Activated T-helper 1 cell treated with anti-CD3 and anti-CD28 coated beads, Interleukin-12 subunit alpha, Interleukin-12 subunit beta, Interleukin-2, Interleukin-4 antibody, amounts not matched to agents 30 ng/mL and 10 ng/mL and 1 ng/mL, durations not matched to agents 14 hours and 24 hours and 36 hours (primary cell): ENCODE data around the gene DOCK10. TPM values are rescaled to one million over a fixed set of nuclear protein-coding genes. Genes with fewer than 3 reads are reported as not detected.

Experiments used
- DNase-seq: peaks from one replicate; pipeline ENCODE4 v3.0.0; 2021; ENCODE audit warnings: low spot score
- H3K27ac Mint-ChIP-seq: one replicate; pipeline ENCODE4 v1.8.0; 2021; ENCODE audit warnings: mild to moderate bottlenecking, mixed read lengths
- H3K27me3 Mint-ChIP-seq: one replicate; pipeline ENCODE4 v1.8.0; 2022; ENCODE audit warnings: mild to moderate bottlenecking, moderate library complexity, mixed read lengths; ENCODE audit not compliant: insufficient read depth
- H3K36me3 Mint-ChIP-seq: one replicate; pipeline ENCODE4 v1.8.0; 2021; ENCODE audit warnings: low read depth, mixed read lengths
- H3K4me1 Mint-ChIP-seq: one replicate; pipeline ENCODE4 v1.8.0; 2021; ENCODE audit warnings: low read depth, mixed read lengths
- H3K4me3 Mint-ChIP-seq: one replicate; pipeline ENCODE4 v1.8.0; 2021; ENCODE audit warnings: mild to moderate bottlenecking, moderate library complexity, mixed read lengths
- H3K9me3 Mint-ChIP-seq: one replicate; pipeline ENCODE4 v1.8.0; 2021; ENCODE audit warnings: mixed read lengths
- intact Hi-C: fragments of 100-400 bp; cut with micrococcal nuclease; formaldehyde crosslinking; loops from one replicate; pipeline ENCODE4 v1.15.1; 2024
- total RNA-seq: library from RNA; stranded (reverse); gene quantifications from 2 replicates; pipeline ENCODE4 v1.2.3, GENCODE V29; 2022

The DOCK10 gene
- total RNA-seq = 144 and 159 TPM in 2 replicates

GRCh38 chr2:225041851-225042799 lies at the start of gene DOCK10:
DOCK10 (minus strand) TSS chr2:225042468; CDS start chr2:225042374, 94 bp downstream.
- Mint-ChIP-seq H3K27ac (peak within 1 kb of the TSS; percentile 98), H3K36me3 (peaks cover 24% of the 10 kb centered on the region), H3K4me1 (peaks cover 58% of the 10 kb centered on the region), H3K4me3 (peak within 1 kb of the TSS; percentile 96), H3K9me3 (no peaks in the 10 kb centered on the region), H3K27me3 (peaks cover 5% of the 10 kb centered on the region)
- intact Hi-C loops = loop anchor here (1.0 to 10.0 kb wide), 12 partner anchors 10 to 1795 kb away; partner anchors contain the start of genes CUL3 and RHBDD1
- peak; percentile 50 for DNase-seq

DNA sequence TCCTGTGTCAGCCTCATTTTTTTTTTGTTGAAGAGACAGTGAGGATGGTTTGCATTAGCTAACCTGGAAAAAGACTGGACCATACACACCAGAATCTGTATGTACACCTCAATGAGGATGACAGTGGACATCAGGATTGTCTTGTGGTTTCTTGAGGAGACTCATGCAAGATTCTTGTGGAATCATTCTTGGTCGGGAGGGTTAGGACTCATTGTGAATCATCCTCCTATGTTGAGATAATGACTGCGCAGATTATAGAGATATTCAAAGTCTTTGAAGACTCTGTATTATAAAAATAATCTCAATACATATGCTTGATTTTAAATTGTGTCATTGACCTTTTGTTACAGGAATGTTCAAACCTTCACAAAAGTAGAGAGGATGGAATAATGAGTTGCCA lies 49.1 kb upstream of the DOCK10 start:
- intact Hi-C loops = no loop called here
- H3K36me3 Mint-ChIP-seq = peaks cover 3% of the 10 kb centered on the region
- no peak overlapping the region for H3K4me3 Mint-ChIP-seq
- DNase-seq = no peak
- no peaks in the 10 kb centered on the region for H3K9me3 Mint-ChIP-seq
- H3K4me1 Mint-ChIP-seq = peaks cover 5% of the 10 kb centered on the region
- peaks cover 11% of the 10 kb centered on the region for H3K27me3 Mint-ChIP-seq
- H3K27ac Mint-ChIP-seq = no peak overlapping the region

- Mint-ChIP-seq H3K27me3 (peaks cover 11% of the 10 kb centered on the region), H3K9me3 (no peaks in the 10 kb centered on the region), H3K4me1 (peaks cover 5% of the 10 kb centered on the region), H3K36me3 (peaks cover 3% of the 10 kb centered on the region), H3K4me3 (no peak overlapping the region), H3K27ac (no peak overlapping the region)
- intact Hi-C loops = no loop called here
- no peak for DNase-seq
These were observed 48.5 kb upstream of the DOCK10 start for GRCh38 chr2:225090746-225091145.

GRCh38 chr2:225086915-225087314 lies 44.6 kb upstream of the DOCK10 start:
- H3K4me1 Mint-ChIP-seq = peaks cover 5% of the 10 kb centered on the region
- H3K27me3 Mint-ChIP-seq = peaks cover 5% of the 10 kb centered on the region
- H3K36me3 Mint-ChIP-seq = no peaks in the 10 kb centered on the region
- H3K9me3 Mint-ChIP-seq = no peaks in the 10 kb centered on the region
- no peak overlapping the region for H3K27ac Mint-ChIP-seq
- H3K4me3 Mint-ChIP-seq = no peak overlapping the region
- no peak for DNase-seq
- intact Hi-C loops = no loop called here

DNA sequence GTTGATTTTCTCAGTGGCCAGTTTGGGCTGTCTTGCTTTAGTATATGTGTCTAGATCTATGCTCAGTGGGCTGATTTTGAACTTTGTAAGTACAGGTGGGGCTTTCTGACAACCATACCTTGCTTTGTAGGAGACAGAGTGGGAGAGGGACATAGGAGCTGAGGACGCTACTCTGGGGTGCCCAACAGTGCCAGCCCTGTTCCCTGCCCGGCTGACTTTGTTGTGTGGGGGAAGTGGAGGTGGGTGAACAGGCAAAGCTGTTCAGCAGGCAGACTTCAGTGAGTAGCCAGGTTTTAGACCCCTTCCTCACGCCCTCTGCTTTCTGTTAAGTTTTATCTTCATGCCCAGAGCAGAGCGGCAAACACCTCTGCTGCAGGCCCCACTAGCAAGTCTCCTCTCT lies 44.2 kb upstream of the DOCK10 start:
- intact Hi-C loops = no loop called here
- Mint-ChIP-seq H3K4me1 (peaks cover 5% of the 10 kb centered on the region), H3K4me3 (no peak overlapping the region), H3K27ac (no peak overlapping the region), H3K36me3 (no peaks in the 10 kb centered on the region), H3K9me3 (no peaks in the 10 kb centered on the region), H3K27me3 (peaks cover 7% of the 10 kb centered on the region)
- DNase-seq = no peak

DNA sequence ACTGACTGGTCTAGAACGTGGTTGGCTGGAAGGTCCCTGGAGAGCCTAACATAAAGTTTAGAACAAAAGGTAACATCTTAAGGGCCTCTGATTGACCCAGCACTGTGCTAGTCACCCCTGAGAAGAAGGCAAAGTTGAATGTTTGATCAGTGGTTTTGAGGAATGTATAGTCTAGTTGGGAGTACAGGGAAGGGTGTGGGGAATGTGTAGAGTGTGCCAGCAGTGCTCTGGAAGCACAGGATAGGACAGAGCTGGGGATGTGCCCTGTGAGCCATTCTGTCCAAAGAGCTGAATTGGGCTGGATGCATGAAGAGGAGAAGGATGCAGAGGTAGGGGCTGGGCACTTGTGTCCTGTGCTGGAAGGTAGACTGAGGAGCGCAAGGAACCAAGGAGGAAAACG lies 41.0 kb upstream of the DOCK10 start:
- Mint-ChIP-seq H3K9me3 (no peaks in the 10 kb centered on the region), H3K27me3 (peaks cover 4% of the 10 kb centered on the region), H3K27ac (no peak overlapping the region), H3K4me1 (peaks cover 5% of the 10 kb centered on the region), H3K4me3 (no peak overlapping the region), H3K36me3 (no peaks in the 10 kb centered on the region)
- DNase-seq = no peak
- intact Hi-C loops = loop anchor here (5.0 kb wide), 1 partner anchor 806 kb away; no protein-coding TSS in a partner anchor

GRCh38 chr2:225076125-225076524 lies 33.9 kb upstream of the DOCK10 start:
- no peaks in the 10 kb centered on the region for H3K9me3 Mint-ChIP-seq
- no peak overlapping the region for H3K4me3 Mint-ChIP-seq
- H3K36me3 Mint-ChIP-seq = peaks cover 2% of the 10 kb centered on the region
- H3K27ac Mint-ChIP-seq = no peak overlapping the region
- no peak for DNase-seq
- intact Hi-C loops = no loop called here
- H3K4me1 Mint-ChIP-seq = no peaks in the 10 kb centered on the region
- H3K27me3 Mint-ChIP-seq = peaks cover 11% of the 10 kb centered on the region

- Mint-ChIP-seq H3K27me3 (peaks cover 11% of the 10 kb centered on the region), H3K36me3 (peaks cover 2% of the 10 kb centered on the region), H3K4me1 (no peaks in the 10 kb centered on the region), H3K9me3 (no peaks in the 10 kb centered on the region), H3K4me3 (no peak overlapping the region), H3K27ac (no peak overlapping the region)
- intact Hi-C loops = no loop called here
- DNase-seq = no peak
These were observed 32.8 kb upstream of the DOCK10 start for GRCh38 chr2:225074919-225075681.

- no peak for DNase-seq
- Mint-ChIP-seq H3K4me3 (no peak overlapping the region), H3K27ac (no peak overlapping the region), H3K27me3 (peaks cover 11% of the 10 kb centered on the region), H3K4me1 (no peaks in the 10 kb centered on the region), H3K9me3 (no peaks in the 10 kb centered on the region), H3K36me3 (peaks cover 2% of the 10 kb centered on the region)
- intact Hi-C loops = no loop called here
These were observed 32.1 kb upstream of the DOCK10 start for GRCh38 chr2:225074366-225074765.

GRCh38 chr2:225073198-225073597 lies 30.9 kb upstream of the DOCK10 start:
- Mint-ChIP-seq H3K4me1 (no peaks in the 10 kb centered on the region), H3K27ac (no peak overlapping the region), H3K27me3 (peaks cover 11% of the 10 kb centered on the region), H3K9me3 (peaks cover 8% of the 10 kb centered on the region), H3K36me3 (peaks cover 6% of the 10 kb centered on the region), H3K4me3 (no peak overlapping the region)
- no peak for DNase-seq
- intact Hi-C loops = no loop called here

GRCh38 chr2:225072444-225072843 lies 30.2 kb upstream of the DOCK10 start:
- H3K27ac Mint-ChIP-seq = no peak overlapping the region
- H3K36me3 Mint-ChIP-seq = peaks cover 6% of the 10 kb centered on the region
- H3K4me3 Mint-ChIP-seq = no peak overlapping the region
- peaks cover 11% of the 10 kb centered on the region for H3K27me3 Mint-ChIP-seq
- no peak for DNase-seq
- H3K9me3 Mint-ChIP-seq = peaks cover 15% of the 10 kb centered on the region
- intact Hi-C loops = no loop called here
- H3K4me1 Mint-ChIP-seq = no peaks in the 10 kb centered on the region

- Mint-ChIP-seq H3K9me3 (peaks cover 29% of the 10 kb centered on the region), H3K36me3 (peaks cover 15% of the 10 kb centered on the region), H3K27ac (no peak overlapping the region), H3K4me1 (peaks cover 11% of the 10 kb centered on the region), H3K27me3 (peaks cover 9% of the 10 kb centered on the region), H3K4me3 (no peak overlapping the region)
- intact Hi-C loops = no loop called here
- DNase-seq = no peak
These were observed 28.5 kb upstream of the DOCK10 start for GRCh38 chr2:225070811-225071210.

- Mint-ChIP-seq H3K27ac (no peak overlapping the region), H3K27me3 (peaks cover 8% of the 10 kb centered on the region), H3K4me1 (peaks cover 18% of the 10 kb centered on the region), H3K36me3 (peaks cover 17% of the 10 kb centered on the region), H3K4me3 (no peak overlapping the region), H3K9me3 (peaks cover 29% of the 10 kb centered on the region)
- intact Hi-C loops = no loop called here
- DNase-seq = no peak
These were observed 27.7 kb upstream of the DOCK10 start for GRCh38 chr2:225069966-225070365.
